C4-2B (cell line): ENCODE results near the gene CTDSPL.

Experiments used
- H3K27ac ChIP-seq: fragments of 450-650 bp; 2 replicates; pipeline ENCODE4 v1.5.1; 2017
- CTCF ChIP-seq: fragments of 450-650 bp; conservative IDR thresholded peaks from 2 replicates; pipeline ENCODE4 v1.5.1; 2017; ENCODE audit warnings: mild to moderate bottlenecking
- ZFX ChIP-seq: fragments of 450-650 bp; IDR thresholded peaks from 2 replicates; pipeline ENCODE4 v1.6.1; 2017

CTDSPL gene

GRCh38 chr3:37926611-37927010, 64.9 kb downstream of the CTDSPL start:
- TF ChIP-seq CTCF (no peak), ZFX (no peak)
- no peak overlapping the region for H3K27ac ChIP-seq

- H3K27ac ChIP-seq = no peak overlapping the region
- TF ChIP-seq CTCF (no peak), ZFX (no peak)
Measured at GRCh38 chr3:37930495-37930894, 68.8 kb downstream of the CTDSPL start.

GRCh38 chr3:37932505-37932904, 70.8 kb downstream of the CTDSPL start:
- TF ChIP-seq ZFX (no peak), CTCF (no peak)
- peak overlapping the region; percentile 43 for H3K27ac ChIP-seq

GRCh38 chr3:37934631-37935289, 73.1 kb downstream of the CTDSPL start:
- no peak overlapping the region for H3K27ac ChIP-seq
- TF ChIP-seq CTCF = no peak
- no peak for TF ChIP-seq ZFX

- TF ChIP-seq CTCF (no peak), ZFX (no peak)
- no peak overlapping the region for H3K27ac ChIP-seq
Measured at GRCh38 chr3:37935290-37935668, 73.6 kb downstream of the CTDSPL start.

GRCh38 chr3:37935756-37936666, 74.3 kb downstream of the CTDSPL start:
- TF ChIP-seq ZFX = no peak
- H3K27ac ChIP-seq = no peak overlapping the region

GRCh38 chr3:37937156-37937555, 75.5 kb downstream of the CTDSPL start:
- H3K27ac ChIP-seq = no peak overlapping the region
- no peak for TF ChIP-seq CTCF
- TF ChIP-seq ZFX = no peak
